A673 (cell line): Measurements from ENCODE around the gene AP3S2. TPM values are rescaled to one million over a fixed set of nuclear protein-coding genes. Genes with fewer than 3 reads are reported as not detected.

Source experiments
- BruUV-seq: library from RNA; stranded (reverse); fragments of 400-500 nt; replicated peaks from 2 replicates; lab custom pipeline; 2021; lab: Mats Ljungman, UMichigan
- CTCF ChIA-PET: fragments of 300-600 bp; sonication (Branson Sonifier 250); formaldehyde crosslinking; loops from one replicate; lab custom pipeline; 2022; ENCODE audit warnings: antibody characterized with exemption; lab: Charles Lee
- POLR2A ChIA-PET: fragments of 300-600 bp; sonication (Branson Sonifier 250); formaldehyde crosslinking; loops from one replicate; lab custom pipeline; 2022; ENCODE audit warnings: antibody characterized with exemption; ENCODE audit not compliant: low non-redundant PET; lab: Charles Lee
- DNase-seq: peaks from one replicate; pipeline ENCODE4 v3.0.0-alpha.2; 2015; ENCODE audit warnings: low spot score
- H3K27ac ChIP-seq: fragments of 200-600 bp; sonication (generic); 2 replicates; pipeline ENCODE4 v1.5.1; 2016; ENCODE audit warnings: mixed run types, low read depth, mild to moderate bottlenecking, mixed read lengths, antibody characterized with exemption, low read length; ENCODE audit not compliant: poor library complexity, severe bottlenecking
- H3K27me3 ChIP-seq: fragments of 200-600 bp; sonication (generic); replicated peaks from 2 replicates; pipeline ENCODE4 v1.6.1; 2017; ENCODE audit warnings: mixed run types, low read depth, mild to moderate bottlenecking, mixed read lengths, antibody characterized with exemption, low read length; ENCODE audit not compliant: insufficient read depth, poor library complexity
- H3K36me3 ChIP-seq: fragments of 200-600 bp; sonication (generic); 2 replicates; pipeline ENCODE4 v1.6.1; 2016; ENCODE audit warnings: mixed run types, mild to moderate bottlenecking, mixed read lengths, antibody characterized with exemption, low read length; ENCODE audit not compliant: insufficient read depth, poor library complexity, severe bottlenecking
- H3K4me1 ChIP-seq: fragments of 200-600 bp; sonication (generic); 2 replicates; pipeline ENCODE4 v1.6.1; 2017; ENCODE audit warnings: mixed run types, mild to moderate bottlenecking, mixed read lengths, antibody characterized with exemption, low read length; ENCODE audit not compliant: insufficient read depth, poor library complexity, severe bottlenecking
- H3K4me3 ChIP-seq: fragments of 200-600 bp; sonication (generic); 2 replicates; pipeline ENCODE4 v1.5.1; 2016; ENCODE audit warnings: low read depth, mixed run types, mild to moderate bottlenecking, mixed read lengths, low read length; ENCODE audit not compliant: poor library complexity, severe bottlenecking
- H3K9me3 ChIP-seq: fragments of 200-600 bp; sonication (generic); 2 replicates; pipeline ENCODE4 v1.6.1; 2016; ENCODE audit warnings: mixed run types, low read depth, mild to moderate bottlenecking, mixed read lengths, antibody characterized with exemption, low read length; ENCODE audit not compliant: poor library complexity, severe bottlenecking
- CTCF ChIP-seq: fragments of 300-800, 200-600 bp; sonication (generic); conservative IDR thresholded peaks from 2 replicates; pipeline ENCODE4 v1.5.1; 2017; ENCODE audit warnings: low read depth, mild to moderate bottlenecking, antibody characterized with exemption, low read length, moderate library complexity, mixed read lengths
- EZH2 ChIP-seq: fragments of 200-600 bp; sonication (generic); IDR thresholded peaks from 2 replicates; pipeline ENCODE4 v1.6.1; 2017; ENCODE audit warnings: borderline replicate concordance, low read depth, mild to moderate bottlenecking, mixed read lengths, antibody characterized with exemption, low read length; ENCODE audit not compliant: poor library complexity, severe bottlenecking
- intact Hi-C: fragments of 100-400 bp; cut with micrococcal nuclease; formaldehyde crosslinking; loops from one replicate; pipeline ENCODE4 v1.10.0; 2022; ENCODE audit not compliant: unreplicated experiment
- microRNA-seq: library from miRNA; unstranded; fragments of <30 nt; microRNA quantifications from one replicate; pipeline ENCODE4 v1.2.0, GENCODE V29; 2021
- total RNA-seq: library from RNA; stranded (reverse); gene quantifications from 2 replicates; pipeline ENCODE4 v1.2.3, GENCODE V29; 2021

The AP3S2 gene
- total RNA-seq, 1 experiment from 2014 or later, result 32.0 TPM

DNA sequence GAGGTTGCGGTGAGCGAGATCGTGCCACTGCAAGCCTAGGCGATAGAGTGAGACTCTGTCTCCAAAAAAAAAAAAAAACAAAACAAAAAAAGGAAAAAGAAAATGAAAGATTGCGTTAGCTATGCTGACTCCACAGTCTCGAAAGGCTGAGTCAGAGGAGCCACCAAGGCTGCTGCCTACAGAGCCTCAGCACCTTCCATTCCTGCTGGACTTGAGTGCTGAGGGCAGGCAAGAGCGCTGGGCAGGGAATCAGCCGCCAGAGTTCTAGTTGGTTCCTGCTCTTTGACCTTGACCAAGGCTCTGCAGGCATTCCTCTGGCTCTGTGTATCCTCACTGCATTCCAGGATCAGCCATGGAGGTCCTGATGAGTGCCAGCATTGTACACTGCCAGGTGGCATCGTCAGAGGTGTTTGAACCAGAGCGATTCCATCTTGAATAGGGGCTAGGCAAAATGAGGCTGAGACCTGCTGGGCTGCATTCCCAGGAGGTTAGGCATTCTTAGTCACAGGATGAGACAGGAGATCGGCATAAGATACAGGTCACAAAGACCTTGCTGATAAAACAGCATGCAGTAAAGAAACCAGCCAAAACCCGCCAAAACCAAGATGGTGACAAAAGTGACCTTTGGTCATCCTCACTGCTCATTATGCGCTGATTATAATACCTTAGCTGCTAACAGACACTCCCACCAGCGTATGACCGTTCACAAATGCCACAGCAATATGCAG lies 111.7 kb downstream of the AP3S2 start:
- DNase-seq, result no peak
- Histone ChIP-seq H3K4me1 (no peaks in the 10 kb centered on the region), H3K27ac (no peak overlapping the region), H3K36me3 (no peaks in the 10 kb centered on the region), H3K4me3 (no peak overlapping the region), H3K27me3 (no peaks in the 10 kb centered on the region), H3K9me3 (no peaks in the 10 kb centered on the region)
- no TSS peak for BruUV-seq
- TF ChIP-seq EZH2 (no peak), CTCF (no peak)
- ChIA-PET POLR2A (no interaction called here), CTCF (interaction anchor here (0.5 kb wide), 1 partner anchor 369 kb away, joined by 6 read pairs; no protein-coding TSS in a partner anchor)
- intact Hi-C loops, result no loop called here

DNA sequence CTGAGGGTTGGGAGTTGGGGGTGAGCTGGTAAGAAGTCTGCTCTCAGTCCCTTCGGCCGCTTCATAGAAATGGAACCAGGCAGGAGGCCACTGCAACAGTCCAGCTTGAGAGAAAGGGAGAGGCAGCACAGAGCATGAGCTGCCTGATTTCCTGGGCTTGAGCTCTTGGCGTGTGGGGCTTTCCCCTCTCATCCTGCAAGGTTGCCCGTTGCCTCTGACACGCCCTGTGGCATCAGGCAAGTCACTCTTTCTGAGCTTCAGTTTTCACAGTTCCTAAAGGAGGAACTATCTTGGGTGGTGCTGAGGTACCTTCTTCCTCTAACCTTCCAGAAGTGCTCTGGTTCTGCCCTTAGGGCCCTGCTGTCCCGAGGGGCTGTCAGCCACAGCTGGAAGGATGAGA lies 112.7 kb downstream of the AP3S2 start:
- H3K27ac ChIP-seq, result no peak overlapping the region
- H3K4me3 ChIP-seq, result no peak overlapping the region
- ChIA-PET CTCF (no interaction called here), POLR2A (no interaction called here)
- H3K36me3 ChIP-seq, result no peaks in the 10 kb centered on the region
- DNase-seq, result no peak
- TF ChIP-seq EZH2 (no peak), CTCF (no peak)
- intact Hi-C loops, result no loop called here
- no peaks in the 10 kb centered on the region for H3K27me3 ChIP-seq
- H3K4me1 ChIP-seq, result peaks cover 9% of the 10 kb centered on the region
- H3K9me3 ChIP-seq, result no peaks in the 10 kb centered on the region
- no TSS peak for BruUV-seq

GRCh38 chr15:89780601-89781000 lies 113.2 kb downstream of the AP3S2 start:
- CTCF ChIA-PET, result no interaction called here
- Histone ChIP-seq H3K4me1 (peaks cover 10% of the 10 kb centered on the region), H3K4me3 (no peak overlapping the region), H3K9me3 (no peaks in the 10 kb centered on the region), H3K36me3 (no peaks in the 10 kb centered on the region), H3K27ac (no peak overlapping the region), H3K27me3 (no peaks in the 10 kb centered on the region)
- no peak for DNase-seq
- POLR2A ChIA-PET, result no interaction called here
- no TSS peak for BruUV-seq
- no peak for TF ChIP-seq CTCF
- no peak for TF ChIP-seq EZH2
- intact Hi-C loops, result no loop called here

Small RNAs within 50 kb of the gene (microRNA-seq; reads per million reads assigned to microRNA genes)
- gene MIR5009, result 0.81 reads per million
- gene MIR5094, result not detected

Other genes starting within 250 kb of the AP3S2 start
- gene KIF7, start 238.5 kb downstream of the AP3S2 start, total RNA-seq, result 9.5 and 11.3 TPM in 2 replicates
- gene PLIN1, start 214.6 kb downstream of the AP3S2 start, total RNA-seq, result 0.30 and 0.46 TPM in 2 replicates
- 2.7 and 5.4 TPM in 2 replicates for gene PEX11A, start 203.2 kb downstream of the AP3S2 start, total RNA-seq
- not detected in 2 replicates for gene WDR93, start 203.2 kb downstream of the AP3S2 start, total RNA-seq
- gene MESP1, start 142.7 kb downstream of the AP3S2 start, total RNA-seq, result 5.2 and 6.5 TPM in 2 replicates
- gene MESP2, start 117.7 kb downstream of the AP3S2 start, total RNA-seq, result 0.26 and 0.81 TPM in 2 replicates
- 0.73 and 1.5 TPM in 2 replicates for gene ANPEP, start 79.1 kb downstream of the AP3S2 start, total RNA-seq
- 5.6 and 5.9 TPM in 2 replicates for gene ARPIN, start 19.0 kb upstream of the AP3S2 start, total RNA-seq
- gene ZNF710, start 107.3 kb upstream of the AP3S2 start, total RNA-seq, result 25.2 and 27.3 TPM in 2 replicates
- 99.0 and 120 TPM in 2 replicates for gene IDH2, start 208.5 kb upstream of the AP3S2 start, total RNA-seq